ENCODE data around the gene RANBP10.

The RANBP10 gene

GRCh38 chr16:67707790-67708189, 98.6 kb downstream of the RANBP10 start:
- no peak for DNase-seq (ENCODE audit: low read depth in 2 of 2)
- no peak overlapping the region for H3K4me3 ChIP-seq (replicated peaks in 1 of 2; ENCODE audit: low read depth in 2 of 2, low read length in 2 of 2)
- TF ChIP-seq, protein P1, sequence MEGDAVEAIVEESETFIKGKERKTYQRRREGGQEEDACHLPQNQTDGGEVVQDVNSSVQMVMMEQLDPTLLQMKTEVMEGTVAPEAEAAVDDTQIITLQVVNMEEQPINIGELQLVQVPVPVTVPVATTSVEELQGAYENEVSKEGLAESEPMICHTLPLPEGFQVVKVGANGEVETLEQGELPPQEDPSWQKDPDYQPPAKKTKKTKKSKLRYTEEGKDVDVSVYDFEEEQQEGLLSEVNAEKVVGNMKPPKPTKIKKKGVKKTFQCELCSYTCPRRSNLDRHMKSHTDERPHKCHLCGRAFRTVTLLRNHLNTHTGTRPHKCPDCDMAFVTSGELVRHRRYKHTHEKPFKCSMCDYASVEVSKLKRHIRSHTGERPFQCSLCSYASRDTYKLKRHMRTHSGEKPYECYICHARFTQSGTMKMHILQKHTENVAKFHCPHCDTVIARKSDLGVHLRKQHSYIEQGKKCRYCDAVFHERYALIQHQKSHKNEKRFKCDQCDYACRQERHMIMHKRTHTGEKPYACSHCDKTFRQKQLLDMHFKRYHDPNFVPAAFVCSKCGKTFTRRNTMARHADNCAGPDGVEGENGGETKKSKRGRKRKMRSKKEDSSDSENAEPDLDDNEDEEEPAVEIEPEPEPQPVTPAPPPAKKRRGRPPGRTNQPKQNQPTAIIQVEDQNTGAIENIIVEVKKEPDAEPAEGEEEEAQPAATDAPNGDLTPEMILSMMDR (IDR thresholded peaks at IDR 0.05; ENCODE audit: low read depth, low read length): no peak

DNA sequence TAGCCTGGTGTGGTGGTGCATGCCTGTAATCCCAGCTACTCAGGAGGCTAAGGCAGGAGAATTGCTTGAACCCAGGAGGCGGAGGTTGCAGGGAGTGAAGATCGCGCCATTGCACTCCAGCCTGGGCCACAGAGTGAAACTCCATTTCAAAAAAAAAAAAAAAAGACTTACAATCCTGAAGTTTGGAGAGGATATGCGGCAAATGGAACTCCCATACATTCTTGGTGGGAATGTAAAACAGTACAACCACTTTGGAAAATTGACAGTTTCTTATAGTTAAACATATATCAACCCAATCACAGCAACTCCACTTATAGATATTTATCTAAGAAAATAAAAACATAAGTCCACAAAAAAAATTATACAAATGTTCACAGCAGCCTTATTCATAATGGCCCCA, 99.2 kb downstream of the RANBP10 start:
- H3K4me3 ChIP-seq (replicated peaks in 1 of 2; ENCODE audit: low read depth in 2 of 2, low read length in 2 of 2): no peak overlapping the region
- TF ChIP-seq, protein P1 (IDR thresholded peaks at IDR 0.05; ENCODE audit: low read depth, low read length): no peak
- no peak for DNase-seq (ENCODE audit: low read depth in 2 of 2)

GRCh38 chr16:67704110-67704509, 102.2 kb downstream of the RANBP10 start:
- TF ChIP-seq, protein P1 (IDR thresholded peaks at IDR 0.05; ENCODE audit: low read depth, low read length): no peak
- no peak overlapping the region for H3K4me3 ChIP-seq (replicated peaks in 1 of 2; ENCODE audit: low read depth in 2 of 2, low read length in 2 of 2)
- no peak for DNase-seq (ENCODE audit: low read depth in 2 of 2)

- H3K4me3 ChIP-seq (replicated peaks in 1 of 2; ENCODE audit: low read depth in 2 of 2, low read length in 2 of 2): no peak overlapping the region
- no peak for DNase-seq (ENCODE audit: low read depth in 2 of 2)
- TF ChIP-seq, protein P1 (IDR thresholded peaks at IDR 0.05; ENCODE audit: low read depth, low read length): no peak
These were observed 102.7 kb downstream of the RANBP10 start for GRCh38 chr16:67703626-67704025.

- no peak for DNase-seq (ENCODE audit: low read depth in 2 of 2)
- TF ChIP-seq, protein P1 (IDR thresholded peaks at IDR 0.05; ENCODE audit: low read depth, low read length): no peak
- H3K4me3 ChIP-seq (replicated peaks in 1 of 2; ENCODE audit: low read depth in 2 of 2, low read length in 2 of 2): no peak overlapping the region
These were observed 104.2 kb downstream of the RANBP10 start for GRCh38 chr16:67702130-67702529.

DNA sequence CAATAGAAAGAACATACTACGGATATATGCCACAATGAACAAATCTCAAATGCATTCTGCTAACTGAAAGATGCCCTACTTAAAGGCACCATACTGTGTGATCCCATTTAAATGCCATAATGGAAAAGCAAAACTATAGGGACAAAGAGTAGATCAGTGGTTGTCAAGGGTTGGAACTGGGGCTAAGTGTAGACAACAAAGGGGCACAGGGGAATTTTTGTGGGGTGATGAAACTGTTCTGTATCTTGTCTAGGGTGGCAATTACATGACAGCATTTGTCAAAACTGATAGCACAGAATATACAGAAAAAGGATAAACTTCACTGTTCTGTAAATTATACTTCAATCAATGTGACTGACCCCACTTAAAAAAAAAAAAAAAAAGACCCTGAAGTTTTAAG, 104.9 kb downstream of the RANBP10 start:
- TF ChIP-seq, protein P1 (IDR thresholded peaks at IDR 0.05; ENCODE audit: low read depth, low read length): no peak
- DNase-seq (ENCODE audit: low read depth in 2 of 2): no peak
- no peak overlapping the region for H3K4me3 ChIP-seq (replicated peaks in 1 of 2; ENCODE audit: low read depth in 2 of 2, low read length in 2 of 2)

- no peak for DNase-seq (ENCODE audit: low read depth in 2 of 2)
- no peak overlapping the region for H3K4me3 ChIP-seq (replicated peaks in 1 of 2; ENCODE audit: low read depth in 2 of 2, low read length in 2 of 2)
- TF ChIP-seq, protein P1 (IDR thresholded peaks at IDR 0.05; ENCODE audit: low read depth, low read length): no peak
These were observed 107.1 kb downstream of the RANBP10 start for GRCh38 chr16:67699265-67699664.
